ENCODE data around the gene PTBP1. TPM values are rescaled to one million over a fixed set of nuclear protein-coding genes. Genes with fewer than 3 reads are reported as not detected.

Gene PTBP1
- total RNA-seq, 1 donor from 2014 or later, result 386 TPM

GRCh38 chr19:769616-770015, 27.6 kb upstream of the PTBP1 start:
- Histone ChIP-seq H3K36me3 (ENCODE audit: insufficient read depth, low read length) (no peaks in the 10 kb centered on the region), H3K9me3 (ENCODE audit: insufficient read depth, low read depth, low read length) (no peaks in the 10 kb centered on the region), H3K9ac (ENCODE audit: low read length) (no peak overlapping the region), H3K27me3 (ENCODE audit: insufficient read depth, low read length) (no peaks in the 10 kb centered on the region), H3K4me1 (ENCODE audit: insufficient read depth, low read length) (peaks cover 5% of the 10 kb centered on the region), H4K20me1 (ENCODE audit: insufficient read depth, low read length) (no peaks in the 10 kb centered on the region), H3K27ac (ENCODE audit: low read depth, low read length) (no peak overlapping the region), H3K4me3 (ENCODE audit: insufficient read depth, low read depth, low read length) (no peak overlapping the region), H2AFZ (ENCODE audit: low read depth, low read length) (no peak overlapping the region), H3K79me2 (ENCODE audit: insufficient read depth, low read length) (no peaks in the 10 kb centered on the region), H3K4me2 (ENCODE audit: low read length) (no peak overlapping the region)
- DNase-seq (ENCODE audit: low read depth), result no peak
- Mint-ChIP-seq H3K4me3 (ENCODE audit: unreplicated experiment) (peak overlapping the region; percentile 34), H3K27ac (ENCODE audit: unreplicated experiment) (no peak overlapping the region), H3K4me1 (ENCODE audit: low read depth, unreplicated experiment) (peaks cover 5% of the 10 kb centered on the region), H3K36me3 (ENCODE audit: low read depth, unreplicated experiment) (no peaks in the 10 kb centered on the region), H3K9me3 (ENCODE audit: unreplicated experiment) (no peaks in the 10 kb centered on the region), H3K27me3 (ENCODE audit: low read depth, unreplicated experiment) (no peaks in the 10 kb centered on the region)
- TF ChIP-seq EZH2 (IDR thresholded peaks at IDR 0.05; ENCODE audit: insufficient read depth, low read length) (no peak), CTCF (IDR thresholded peaks at IDR 0.05; ENCODE audit: insufficient read depth, low read depth, low read length) (no peak)
- FAIRE-seq, result no peak

GRCh38 chr19:771332-771785, 25.9 kb upstream of the PTBP1 start:
- H3K9ac ChIP-seq (ENCODE audit: low read length), result no peak overlapping the region
- no peaks in the 10 kb centered on the region for H3K27me3 Mint-ChIP-seq (ENCODE audit: low read depth, unreplicated experiment)
- H3K4me3 Mint-ChIP-seq (ENCODE audit: unreplicated experiment), result no peak overlapping the region
- H3K4me2 ChIP-seq (ENCODE audit: low read length), result no peak overlapping the region
- peak; percentile 22 for DNase-seq (ENCODE audit: low read depth)
- no peak overlapping the region for H3K4me3 ChIP-seq (ENCODE audit: insufficient read depth, low read depth, low read length)
- no peaks in the 10 kb centered on the region for H3K9me3 Mint-ChIP-seq (ENCODE audit: unreplicated experiment)
- H2AFZ ChIP-seq (ENCODE audit: low read depth, low read length), result no peak overlapping the region
- H3K27ac ChIP-seq (ENCODE audit: low read depth, low read length), result no peak overlapping the region
- peaks cover 5% of the 10 kb centered on the region for H3K4me1 Mint-ChIP-seq (ENCODE audit: low read depth, unreplicated experiment)
- no peaks in the 10 kb centered on the region for H3K79me2 ChIP-seq (ENCODE audit: insufficient read depth, low read length)
- peaks cover 5% of the 10 kb centered on the region for H3K4me1 ChIP-seq (ENCODE audit: insufficient read depth, low read length)
- TF ChIP-seq EZH2 (IDR thresholded peaks at IDR 0.05; ENCODE audit: insufficient read depth, low read length) (no peak), CTCF (IDR thresholded peaks at IDR 0.05; ENCODE audit: insufficient read depth, low read depth, low read length) (peak; percentile 22)
- H3K9me3 ChIP-seq (ENCODE audit: insufficient read depth, low read depth, low read length), result no peaks in the 10 kb centered on the region
- no peaks in the 10 kb centered on the region for H4K20me1 ChIP-seq (ENCODE audit: insufficient read depth, low read length)
- no peak for FAIRE-seq
- H3K27ac Mint-ChIP-seq (ENCODE audit: unreplicated experiment), result no peak overlapping the region
- H3K27me3 ChIP-seq (ENCODE audit: insufficient read depth, low read length), result no peaks in the 10 kb centered on the region
- no peaks in the 10 kb centered on the region for H3K36me3 ChIP-seq (ENCODE audit: insufficient read depth, low read length)
- no peaks in the 10 kb centered on the region for H3K36me3 Mint-ChIP-seq (ENCODE audit: low read depth, unreplicated experiment)

GRCh38 chr19:772063-772462, 25.2 kb upstream of the PTBP1 start:
- Histone ChIP-seq H3K9ac (ENCODE audit: low read length) (no peak overlapping the region), H3K4me3 (ENCODE audit: insufficient read depth, low read depth, low read length) (no peak overlapping the region), H3K36me3 (ENCODE audit: insufficient read depth, low read length) (no peaks in the 10 kb centered on the region), H3K4me1 (ENCODE audit: insufficient read depth, low read length) (peaks cover 5% of the 10 kb centered on the region), H3K27ac (ENCODE audit: low read depth, low read length) (no peak overlapping the region), H3K4me2 (ENCODE audit: low read length) (no peak overlapping the region), H3K9me3 (ENCODE audit: insufficient read depth, low read depth, low read length) (no peaks in the 10 kb centered on the region), H3K27me3 (ENCODE audit: insufficient read depth, low read length) (no peaks in the 10 kb centered on the region), H3K79me2 (ENCODE audit: insufficient read depth, low read length) (no peaks in the 10 kb centered on the region), H4K20me1 (ENCODE audit: insufficient read depth, low read length) (no peaks in the 10 kb centered on the region), H2AFZ (ENCODE audit: low read depth, low read length) (no peak overlapping the region)
- TF ChIP-seq EZH2 (IDR thresholded peaks at IDR 0.05; ENCODE audit: insufficient read depth, low read length) (no peak), CTCF (IDR thresholded peaks at IDR 0.05; ENCODE audit: insufficient read depth, low read depth, low read length) (no peak)
- Mint-ChIP-seq H3K27ac (ENCODE audit: unreplicated experiment) (peak overlapping the region; percentile 47), H3K4me1 (ENCODE audit: low read depth, unreplicated experiment) (peaks cover 5% of the 10 kb centered on the region), H3K9me3 (ENCODE audit: unreplicated experiment) (no peaks in the 10 kb centered on the region), H3K36me3 (ENCODE audit: low read depth, unreplicated experiment) (no peaks in the 10 kb centered on the region), H3K4me3 (ENCODE audit: unreplicated experiment) (no peak overlapping the region), H3K27me3 (ENCODE audit: low read depth, unreplicated experiment) (no peaks in the 10 kb centered on the region)
- FAIRE-seq (no peak), DNase-seq (ENCODE audit: low read depth) (no peak)

All from astrocyte (in vitro differentiated cells and primary cell).